H9 (cell line): ENCODE measurements around the gene ACTL8. TPM values are rescaled to one million over a fixed set of nuclear protein-coding genes. Genes with fewer than 3 reads are reported as not detected.

ENCODE experiments used
- DNase-seq: peaks from one replicate; pipeline ENCODE4 v3.0.0-alpha.2; 2017
- H2AFZ ChIP-seq: one replicate; pipeline ENCODE4 v1.6.1; 2013; ENCODE audit warnings: mild to moderate bottlenecking, low read length, control low read depth, moderate library complexity
- H2AK5ac ChIP-seq: 2 replicates; pipeline ENCODE4 v1.6.1; 2013; ENCODE audit warnings: low read length, control low read depth, mixed read lengths; ENCODE audit not compliant: insufficient read length
- H2BK120ac ChIP-seq: one replicate; pipeline ENCODE4 v1.6.1; 2013; ENCODE audit warnings: low read depth, mild to moderate bottlenecking, low read length, control low read depth, inconsistent platforms; ENCODE audit not compliant: poor library complexity, severe bottlenecking
- H2BK12ac ChIP-seq: 2 replicates; pipeline ENCODE4 v1.6.1; 2013; ENCODE audit warnings: low read length, control low read depth, mixed read lengths, low read depth; ENCODE audit not compliant: insufficient read length
- H2BK15ac ChIP-seq: 2 replicates; pipeline ENCODE4 v1.6.1; 2013; ENCODE audit warnings: low read depth, low read length, control low read depth
- H2BK20ac ChIP-seq: one replicate; pipeline ENCODE4 v1.6.1; 2013; ENCODE audit warnings: low read depth, mild to moderate bottlenecking, low read length, control low read depth, inconsistent platforms; ENCODE audit not compliant: poor library complexity, severe bottlenecking
- H2BK5ac ChIP-seq: 2 replicates; pipeline ENCODE4 v1.6.1; 2013; ENCODE audit warnings: low read length, control low read depth, mixed read lengths; ENCODE audit not compliant: insufficient read length
- H3K14ac ChIP-seq: 2 replicates; pipeline ENCODE4 v1.6.1; 2013; ENCODE audit warnings: low read length, control low read depth; ENCODE audit not compliant: insufficient read depth
- H3K18ac ChIP-seq: 2 replicates; pipeline ENCODE4 v1.6.1; 2013; ENCODE audit warnings: low read depth, mild to moderate bottlenecking, mixed read lengths, low read length, control low read depth; ENCODE audit not compliant: insufficient read length
- H3K23ac ChIP-seq: 2 replicates; pipeline ENCODE4 v1.6.1; 2013; ENCODE audit warnings: low read length, control low read depth, mixed read lengths, low read depth; ENCODE audit not compliant: insufficient read length
- H3K23me2 ChIP-seq: 2 replicates; pipeline ENCODE4 v1.6.1; 2013; ENCODE audit warnings: low read depth, mild to moderate bottlenecking, mixed read lengths, low read length, control low read depth; ENCODE audit not compliant: insufficient read length, poor library complexity, severe bottlenecking
- H3K27ac ChIP-seq: 2 replicates; pipeline ENCODE4 v1.5.1; 2013; ENCODE audit warnings: low read length, control low read depth, mixed read lengths, low read depth; ENCODE audit not compliant: insufficient read length
- H3K27me3 ChIP-seq: 2 replicates; pipeline ENCODE4 v1.6.1; 2013; ENCODE audit warnings: low read length, control low read depth, inconsistent platforms; ENCODE audit not compliant: insufficient read depth
- H3K4ac ChIP-seq: 2 replicates; pipeline ENCODE4 v1.6.1; 2013; ENCODE audit warnings: low read depth, mild to moderate bottlenecking, control low read depth, inconsistent platforms, low read length, moderate library complexity
- H3K4me1 ChIP-seq: 2 replicates; pipeline ENCODE4 v1.6.1; 2013; ENCODE audit warnings: low read length, control low read depth, inconsistent platforms; ENCODE audit not compliant: insufficient read depth
- H3K4me2 ChIP-seq: 2 replicates; pipeline ENCODE4 v1.6.1; 2013; ENCODE audit warnings: low read length, control low read depth, mixed read lengths; ENCODE audit not compliant: insufficient read length, insufficient read depth
- H3K56ac ChIP-seq: 2 replicates; pipeline ENCODE4 v1.6.1; 2013; ENCODE audit warnings: low read depth, mild to moderate bottlenecking, mixed read lengths, low read length, control low read depth; ENCODE audit not compliant: insufficient read length
- H3K79me1 ChIP-seq: 2 replicates; pipeline ENCODE4 v1.6.1; 2013; ENCODE audit warnings: low read depth, mild to moderate bottlenecking, moderate library complexity, low read length, control low read depth, inconsistent platforms; ENCODE audit not compliant: insufficient read depth, poor library complexity, severe bottlenecking
- H3K79me2 ChIP-seq: 2 replicates; pipeline ENCODE4 v1.6.1; 2013; ENCODE audit warnings: low read length, control low read depth, inconsistent platforms; ENCODE audit not compliant: insufficient read depth
- H3K9ac ChIP-seq: 2 replicates; pipeline ENCODE4 v1.6.1; 2013; ENCODE audit warnings: low read length, control low read depth, mixed read lengths; ENCODE audit not compliant: insufficient read length; ENCODE audit errors: extremely low read depth
- H3K9me3 ChIP-seq: one replicate; pipeline ENCODE4 v1.6.1; 2013; ENCODE audit warnings: low read depth, low read length, inconsistent platforms; ENCODE audit not compliant: control insufficient read depth
- H3T11ph ChIP-seq: one replicate; pipeline ENCODE4 v1.6.1; 2013; ENCODE audit warnings: mild to moderate bottlenecking, low read length, control low read depth, inconsistent platforms
- H4K20me1 ChIP-seq: one replicate; pipeline ENCODE4 v1.6.1; 2013; ENCODE audit not compliant: control insufficient read depth, insufficient read length, insufficient read depth
- H4K5ac ChIP-seq: 2 replicates; pipeline ENCODE4 v1.6.1; 2013; ENCODE audit warnings: low read depth, mild to moderate bottlenecking, mixed read lengths, low read length, control low read depth; ENCODE audit not compliant: insufficient read length
- H4K8ac ChIP-seq: replicated peaks from 2 replicates; pipeline ENCODE4 v1.6.1; 2013; ENCODE audit warnings: low read length, control low read depth, mixed read lengths, low read depth; ENCODE audit not compliant: insufficient read length
- H4K91ac ChIP-seq: 2 replicates; pipeline ENCODE4 v1.6.1; 2013; ENCODE audit warnings: low read depth, mild to moderate bottlenecking, moderate library complexity, mixed read lengths, low read length, control low read depth; ENCODE audit not compliant: insufficient read length
- H3K27ac Mint-ChIP-seq, 3 experiments: 2 replicates in 2 of 3; 3 replicates in 1 of 3; pipeline ENCODE4 v1.8.0; 2020 to 2021; ENCODE audit warnings: mixed read lengths in 3 of 3, mild to moderate bottlenecking in 1 of 3, moderate library complexity in 1 of 3
- H3K27me3 Mint-ChIP-seq: 2 replicates; pipeline ENCODE4 v1.8.0; 2021; ENCODE audit warnings: low read depth, mild to moderate bottlenecking, moderate library complexity, mixed read lengths
- H3K36me3 Mint-ChIP-seq, 3 experiments: 2 replicates in 2 of 3; 3 replicates in 1 of 3; pipeline ENCODE4 v1.8.0; 2020 to 2021; ENCODE audit warnings: low read depth in 3 of 3, mixed read lengths in 3 of 3; ENCODE audit not compliant: insufficient read depth in 1 of 3
- H3K4me1 Mint-ChIP-seq, 2 experiments: 2 replicates each; pipeline ENCODE4 v1.8.0; 2020; ENCODE audit warnings: mixed read lengths in 2 of 2
- H3K4me3 Mint-ChIP-seq, 2 experiments: 2 replicates in 1 of 2; 3 replicates in 1 of 2; pipeline ENCODE4 v1.8.0; 2020 to 2021; ENCODE audit warnings: mild to moderate bottlenecking in 2 of 2, mixed read lengths in 2 of 2, moderate library complexity in 1 of 2
- H3K9me3 Mint-ChIP-seq, 2 experiments: 2 replicates in 1 of 2; 3 replicates in 1 of 2; pipeline ENCODE4 v1.8.0; 2020; ENCODE audit warnings: mild to moderate bottlenecking in 2 of 2, mixed read lengths in 2 of 2, moderate library complexity in 1 of 2
- CTCF ChIP-seq: fragments of 200-600 bp; sonication (generic); conservative IDR thresholded peaks from 3 replicates; pipeline ENCODE4 v1.8.0; 2021; ENCODE audit warnings: antibody characterized with exemption, mild to moderate bottlenecking
- WGBS: extraction: QIAGEN DNeasy Blood & Tissue Kit; methylation state at CpG from one replicate; pipeline ENCODE4 v1.1.7; 2013; ENCODE audit warnings: missing lambda C conversion rate, low lambda C conversion rate, mixed read lengths; ENCODE audit not compliant: insufficient read length; ENCODE audit errors: extremely low coverage; 5-methylcytosine and 5-hydroxymethylcytosine counted together
- total RNA-seq: library from RNA; stranded (reverse); gene quantifications from 2 replicates; pipeline ENCODE4 v1.2.1, GENCODE V29; 2021

The ACTL8 gene
- total RNA-seq, 1 experiment from 2014 or later: not detected

- Mint-ChIP-seq H3K27me3 (peaks cover 18% of the 10 kb centered on the region), H3K9me3 (no peaks in the 10 kb centered on the region), H3K36me3 (no peaks in the 10 kb centered on the region), H3K27ac (peak overlapping the region in 1 of 3 experiments; percentile 83; a peak in 1 of 7 replicates), H3K4me3 (no peak overlapping the region), H3K4me1 (peaks cover 8 to 15% of the 10 kb centered on the region in 2 experiments; a peak in 3 of 4 replicates)
- no peak overlapping the region for H2BK12ac ChIP-seq
- no peaks in the 10 kb centered on the region for H4K20me1 ChIP-seq
- no CpG with 5 or more reads among the region's 2 CpGs for WGBS
- no peak overlapping the region for H2BK5ac ChIP-seq
- no peak for DNase-seq
- no peak overlapping the region for H3T11ph ChIP-seq
- H3K9ac ChIP-seq: no peak overlapping the region
- H3K79me1 ChIP-seq: no peaks in the 10 kb centered on the region
- no peak overlapping the region for H3K56ac ChIP-seq
- no peak overlapping the region for H2AFZ ChIP-seq
- no peak overlapping the region for H3K18ac ChIP-seq
- H3K4me2 ChIP-seq: no peak overlapping the region
- H3K9me3 ChIP-seq: no peaks in the 10 kb centered on the region
- H2BK120ac ChIP-seq: no peak overlapping the region
- no peak overlapping the region for H3K27ac ChIP-seq
- no peak overlapping the region for H4K91ac ChIP-seq
- no peak overlapping the region for H3K14ac ChIP-seq
- TF ChIP-seq CTCF: no peak
- H3K23ac ChIP-seq: no peak overlapping the region
- H4K5ac ChIP-seq: no peak overlapping the region
- H3K79me2 ChIP-seq: no peaks in the 10 kb centered on the region
- H2AK5ac ChIP-seq: no peak overlapping the region
- H3K4me1 ChIP-seq: no peaks in the 10 kb centered on the region
- no peaks in the 10 kb centered on the region for H3K23me2 ChIP-seq
- no peaks in the 10 kb centered on the region for H3K27me3 ChIP-seq
- H2BK20ac ChIP-seq: no peak overlapping the region
- no peak overlapping the region for H4K8ac ChIP-seq
- no peak overlapping the region for H3K4ac ChIP-seq
- no peak overlapping the region for H2BK15ac ChIP-seq
These were observed 86.8 kb downstream of the ACTL8 start for GRCh38 chr1:17841944-17842343.
